GM19455 (cell line): ENCODE results near the gene KLHL21.
"Not testable (repeated sequence)": the region's sequence is repeated elsewhere in the genome, so short reads cannot be mapped to it uniquely, and the experiment has no call there.

Experiments
- ATAC-seq: cut with Tn5 transposase; IDR thresholded peaks from one replicate; pipeline ENCODE4 v1.9.1; 2021; ENCODE audit not compliant: unreplicated experiment

The KLHL21 gene

DNA sequence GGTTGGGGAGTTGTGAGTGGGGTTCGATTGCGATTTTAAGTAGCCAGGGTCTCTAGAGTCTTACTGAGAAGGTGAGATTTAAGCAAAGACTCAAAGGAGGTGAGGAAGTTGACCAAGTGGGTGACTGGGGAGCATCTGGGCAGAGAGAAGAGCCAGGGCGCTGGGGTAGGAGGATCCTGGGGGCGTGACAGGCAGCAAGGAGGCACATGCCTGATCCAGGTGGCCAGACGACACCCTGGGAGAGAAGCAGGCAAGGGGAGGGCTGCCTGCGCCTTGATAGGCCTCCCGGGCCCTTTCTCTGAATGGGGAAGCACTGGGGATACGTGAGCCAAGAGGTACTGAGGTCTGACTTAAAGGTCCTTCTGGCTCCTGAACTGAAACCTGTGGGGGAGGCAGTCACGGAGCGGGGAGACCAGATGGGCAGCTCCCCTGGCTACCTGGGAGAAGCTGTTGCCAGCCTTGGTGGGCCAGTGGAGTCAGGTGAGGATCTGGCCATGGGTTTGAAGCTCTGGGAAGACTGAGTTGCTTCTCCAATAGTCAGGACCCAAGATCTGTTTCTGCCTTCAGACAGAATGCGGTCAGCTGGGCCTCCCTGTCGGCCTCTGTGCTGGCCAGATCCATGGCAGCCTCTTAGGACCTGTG is 17.5 kb downstream of the KLHL21 start:
- no peak for ATAC-seq

DNA sequence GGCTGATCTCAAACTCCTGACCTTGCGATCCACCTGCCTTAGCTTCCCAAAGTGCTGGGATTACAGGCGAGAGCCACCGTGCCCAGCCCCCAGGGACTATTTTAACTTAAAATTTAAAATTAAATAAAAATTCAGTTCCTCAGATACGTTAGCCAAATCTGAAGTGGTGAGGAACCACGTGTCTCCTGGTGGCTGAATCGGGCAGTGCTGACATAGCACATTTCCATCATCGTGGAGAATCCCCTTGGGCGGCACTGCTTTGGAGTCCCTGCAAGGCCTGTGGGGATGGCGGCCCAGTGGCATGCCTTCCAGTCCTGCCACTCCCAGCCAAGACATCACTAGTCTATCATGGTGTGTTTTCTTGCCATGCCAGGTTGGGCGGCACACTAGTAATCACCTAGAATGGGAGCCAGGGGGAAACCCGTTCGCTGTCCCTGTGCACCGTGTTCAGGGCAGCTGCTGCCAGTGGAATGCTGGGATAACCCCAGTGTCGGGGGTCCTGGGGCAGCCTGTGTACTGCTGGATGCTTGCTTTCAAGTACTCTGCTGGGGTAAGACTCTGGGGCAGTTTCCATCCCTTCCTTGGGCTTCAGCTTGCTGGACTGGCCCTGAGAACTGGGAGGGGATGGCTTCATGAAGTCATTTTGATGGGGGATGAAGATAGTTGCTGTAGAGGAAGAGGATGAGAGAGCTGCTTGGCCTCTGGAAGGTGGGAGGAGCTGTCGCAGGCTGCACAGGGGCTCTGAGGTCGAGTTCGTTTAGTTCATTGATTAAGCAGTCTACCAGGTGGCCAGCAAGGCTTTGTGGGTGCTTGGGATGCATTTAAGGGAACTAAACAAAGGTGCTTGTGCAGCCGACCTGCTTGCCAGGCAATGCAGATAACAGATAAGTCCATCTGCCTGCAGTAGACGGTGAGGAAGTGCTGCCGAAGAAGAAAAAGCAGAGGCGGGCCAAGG is 18.3 kb downstream of the KLHL21 start:
- no peak for ATAC-seq

DNA sequence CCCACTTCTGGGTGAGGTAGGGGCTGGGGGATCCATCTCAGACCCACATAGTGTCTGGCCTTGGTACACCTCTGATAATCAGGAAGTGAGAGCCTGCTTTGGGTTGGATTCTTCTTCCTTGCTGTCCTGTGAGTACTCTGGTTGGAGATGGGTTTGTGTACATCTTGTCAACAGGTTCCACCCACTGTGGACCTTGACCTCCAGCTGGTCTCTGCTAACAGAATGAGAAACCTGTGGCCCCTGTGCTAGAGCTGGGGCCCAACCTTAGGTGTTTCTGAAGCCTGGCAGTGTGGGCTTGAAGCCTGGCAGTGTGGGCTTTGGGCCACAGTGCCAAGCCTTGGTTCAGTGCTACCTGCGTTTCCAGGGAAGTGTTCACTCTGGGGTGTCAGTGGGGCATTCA is 20.3 kb downstream of the KLHL21 start:
- no peak for ATAC-seq

DNA sequence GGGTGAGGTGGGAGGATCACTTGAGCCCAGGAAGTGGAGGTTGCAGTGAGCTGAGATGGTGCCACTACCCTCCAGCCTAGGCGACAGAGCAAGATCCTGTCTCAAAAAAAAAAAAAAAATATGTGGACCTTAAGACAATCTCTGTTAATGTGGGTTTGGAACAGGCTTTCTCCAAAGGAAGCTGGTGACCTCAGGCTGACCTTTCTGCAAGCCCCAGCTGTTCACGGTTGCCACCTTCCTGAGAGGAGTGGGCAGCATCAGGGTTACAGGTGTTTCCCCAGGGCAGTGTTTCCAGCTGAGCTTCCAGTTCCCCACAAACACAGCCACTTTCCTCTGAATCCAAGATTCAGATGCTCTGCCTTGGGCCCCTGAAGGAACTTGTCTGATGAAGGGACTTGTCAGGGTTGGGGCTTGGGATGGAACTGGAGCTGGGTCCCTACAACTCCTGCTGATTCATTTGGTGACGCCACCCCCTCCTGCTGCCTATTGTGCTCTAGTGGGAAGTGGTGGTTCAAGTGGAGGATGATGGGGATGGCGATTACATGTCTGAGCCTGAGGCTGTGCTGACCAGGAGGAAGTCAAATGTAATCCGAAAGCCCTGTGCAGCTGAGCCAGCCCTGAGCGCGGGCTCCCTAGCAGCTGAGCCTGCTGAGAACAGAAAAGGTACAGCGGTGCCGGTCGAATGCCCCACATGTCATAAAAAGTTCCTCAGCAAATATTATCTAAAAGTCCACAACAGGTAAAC is 20.9 kb downstream of the KLHL21 start:
- no peak for ATAC-seq

DNA sequence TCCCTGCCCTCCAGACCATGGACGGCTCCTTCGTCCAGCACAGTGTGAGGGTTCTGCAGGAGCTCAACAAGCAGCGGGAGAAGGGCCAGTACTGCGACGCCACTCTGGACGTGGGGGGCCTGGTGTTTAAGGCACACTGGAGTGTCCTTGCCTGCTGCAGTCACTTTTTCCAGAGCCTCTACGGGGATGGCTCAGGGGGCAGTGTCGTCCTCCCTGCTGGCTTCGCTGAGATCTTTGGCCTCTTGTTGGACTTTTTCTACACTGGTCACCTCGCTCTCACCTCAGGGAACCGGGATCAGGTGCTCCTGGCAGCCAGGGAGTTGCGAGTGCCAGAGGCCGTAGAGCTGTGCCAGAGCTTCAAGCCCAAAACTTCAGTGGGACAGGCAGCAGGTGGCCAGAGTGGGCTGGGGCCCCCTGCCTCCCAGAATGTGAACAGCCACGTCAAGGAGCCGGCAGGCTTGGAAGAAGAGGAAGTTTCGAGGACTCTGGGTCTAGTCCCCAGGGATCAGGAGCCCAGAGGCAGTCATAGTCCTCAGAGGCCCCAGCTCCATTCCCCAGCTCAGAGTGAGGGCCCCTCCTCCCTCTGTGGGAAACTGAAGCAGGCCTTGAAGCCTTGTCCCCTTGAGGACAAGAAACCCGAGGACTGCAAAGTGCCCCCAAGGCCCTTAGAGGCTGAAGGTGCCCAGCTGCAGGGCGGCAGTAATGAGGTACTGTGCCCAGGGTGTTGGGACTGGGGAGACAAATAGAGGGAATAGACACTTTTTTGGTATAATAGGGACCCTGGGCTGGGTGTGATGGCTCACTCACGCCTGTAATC is 21.9 kb downstream of the KLHL21 start:
- ATAC-seq, result no peak

DNA sequence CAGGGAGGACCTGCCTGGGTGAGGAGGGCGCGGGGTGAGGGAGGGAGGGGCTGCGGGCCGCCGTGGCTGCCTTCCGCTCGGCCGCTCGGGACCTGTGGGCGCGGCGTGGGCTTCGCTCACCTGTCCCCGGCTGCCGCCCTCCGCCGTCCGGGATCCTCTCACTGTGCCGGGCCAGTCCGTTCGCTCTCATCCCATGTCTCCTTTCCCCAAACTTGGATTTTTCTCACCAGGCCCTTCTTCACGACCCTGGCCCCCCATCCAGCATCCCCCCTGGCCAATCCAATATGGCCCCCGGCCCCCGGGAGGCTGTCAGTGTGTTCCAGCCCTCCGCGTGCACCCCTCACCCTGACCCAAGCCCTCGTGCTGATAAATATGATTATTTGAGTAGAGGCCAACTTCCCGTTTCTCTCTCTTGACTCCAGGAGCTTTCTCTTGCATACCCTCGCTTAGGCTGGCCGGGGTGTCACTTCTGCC is 22.5 kb downstream of the KLHL21 start:
- ATAC-seq, result peak; percentile 40

DNA sequence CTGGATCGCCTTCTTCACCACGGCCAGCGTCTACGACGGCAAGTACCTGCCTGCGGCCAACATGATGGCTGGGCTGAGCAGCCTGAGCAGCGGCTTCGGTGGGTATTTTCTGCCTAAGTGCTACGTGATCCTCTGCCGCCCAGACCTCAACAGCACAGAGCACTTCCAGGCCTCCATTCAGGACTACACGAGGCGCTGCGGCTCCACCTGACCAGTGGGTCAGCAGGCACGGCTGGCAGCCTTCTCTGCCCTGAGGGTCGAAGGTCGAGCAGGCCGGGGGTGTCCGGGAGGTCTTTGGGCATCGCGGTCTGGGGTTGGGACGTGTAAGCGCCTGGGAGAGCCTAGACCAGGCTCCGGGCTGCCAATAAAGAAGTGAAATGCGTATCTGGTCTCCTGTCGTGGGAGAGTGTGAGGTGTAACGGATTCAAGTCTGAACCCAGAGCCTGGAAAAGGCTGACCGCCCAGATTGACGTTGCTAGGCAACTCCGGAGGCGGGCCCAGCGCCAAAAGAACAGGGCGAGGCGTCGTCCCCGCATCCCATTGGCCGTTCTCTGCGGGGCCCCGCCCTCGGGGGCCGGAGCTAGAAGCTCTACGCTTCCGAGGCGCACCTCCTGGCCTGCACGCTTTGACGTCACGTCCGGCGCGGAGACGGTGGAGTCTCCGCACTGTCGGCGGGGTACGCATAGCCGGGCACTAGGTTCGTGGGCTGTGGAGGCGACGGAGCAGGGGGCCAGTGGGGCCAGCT is 23.1 kb downstream of the KLHL21 start, which contains the start of gene ZBTB48:
ZBTB48 (plus strand) TSS at position 621 of the 745 bp plus-strand sequence. CDS start 616 bp downstream, outside the sequence.
- ATAC-seq, result peak; percentile 96

DNA sequence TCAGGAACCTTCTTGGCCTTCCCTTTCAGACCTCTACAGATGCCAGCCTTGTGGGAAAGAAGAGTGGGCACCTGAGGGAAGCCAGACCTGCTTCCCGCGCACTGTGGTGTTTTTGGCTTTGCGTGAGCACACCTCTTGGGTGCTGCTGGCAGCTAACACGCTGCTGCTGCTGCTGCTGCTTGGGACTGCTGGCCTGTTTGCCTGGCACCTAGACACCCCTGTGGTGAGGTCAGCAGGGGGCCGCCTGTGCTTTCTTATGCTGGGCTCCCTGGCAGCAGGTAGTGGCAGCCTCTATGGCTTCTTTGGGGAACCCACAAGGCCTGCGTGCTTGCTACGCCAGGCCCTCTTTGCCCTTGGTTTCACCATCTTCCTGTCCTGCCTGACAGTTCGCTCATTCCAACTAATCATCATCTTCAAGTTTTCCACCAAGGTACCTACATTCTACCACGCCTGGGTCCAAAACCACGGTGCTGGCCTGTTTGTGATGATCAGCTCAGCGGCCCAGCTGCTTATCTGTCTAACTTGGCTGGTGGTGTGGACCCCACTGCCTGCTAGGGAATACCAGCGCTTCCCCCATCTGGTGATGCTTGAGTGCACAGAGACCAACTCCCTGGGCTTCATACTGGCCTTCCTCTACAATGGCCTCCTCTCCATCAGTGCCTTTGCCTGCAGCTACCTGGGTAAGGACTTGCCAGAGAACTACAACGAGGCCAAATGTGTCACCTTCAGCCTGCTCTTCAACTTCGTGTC is 23.9 kb downstream of the KLHL21 start:
- ATAC-seq, result no peak

DNA sequence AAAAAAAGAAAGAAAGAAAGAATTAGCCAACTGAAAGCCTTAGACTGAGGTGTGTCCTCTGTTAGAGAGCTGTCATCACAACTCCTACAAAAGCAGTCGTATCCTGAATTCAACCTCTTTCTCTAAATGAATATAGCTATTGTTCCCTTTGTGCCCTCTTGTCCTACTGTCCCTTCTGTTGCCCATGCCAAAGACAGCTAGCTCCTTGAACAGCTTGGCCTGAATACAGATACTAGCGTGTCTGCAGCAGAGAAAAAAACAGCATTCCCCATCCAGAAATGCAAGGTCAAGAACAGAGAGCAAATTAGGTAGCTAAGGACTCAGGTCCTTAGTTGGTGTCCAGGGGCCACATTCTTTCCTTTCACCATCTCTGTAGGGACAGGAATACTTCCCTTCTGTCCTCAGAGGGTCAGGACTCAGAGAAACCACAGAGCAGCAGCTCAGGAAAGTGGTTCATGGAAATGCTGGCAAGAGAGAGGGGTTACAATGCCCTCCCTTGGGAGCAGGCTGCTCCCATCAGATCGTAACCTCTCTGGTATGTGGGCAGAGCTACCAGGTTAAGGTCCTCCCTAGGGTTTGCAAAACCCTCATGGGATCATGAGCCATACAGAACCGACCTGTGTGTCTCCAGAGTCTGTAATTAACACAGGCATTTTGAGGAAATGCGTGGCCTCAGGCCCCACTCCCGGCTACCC is 24.7 kb downstream of the KLHL21 start:
- ATAC-seq, result no peak

DNA sequence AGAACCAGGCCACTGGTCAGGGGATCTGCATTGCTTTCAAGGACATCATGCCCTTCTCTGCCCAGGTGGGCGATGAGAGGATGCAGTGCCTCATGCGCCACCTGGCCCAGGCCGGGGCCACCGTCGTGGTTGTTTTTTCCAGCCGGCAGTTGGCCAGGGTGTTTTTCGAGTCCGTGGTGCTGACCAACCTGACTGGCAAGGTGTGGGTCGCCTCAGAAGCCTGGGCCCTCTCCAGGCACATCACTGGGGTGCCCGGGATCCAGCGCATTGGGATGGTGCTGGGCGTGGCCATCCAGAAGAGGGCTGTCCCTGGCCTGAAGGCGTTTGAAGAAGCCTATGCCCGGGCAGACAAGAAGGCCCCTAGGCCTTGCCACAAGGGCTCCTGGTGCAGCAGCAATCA is 27.9 kb downstream of the KLHL21 start:
- no peak for ATAC-seq

DNA sequence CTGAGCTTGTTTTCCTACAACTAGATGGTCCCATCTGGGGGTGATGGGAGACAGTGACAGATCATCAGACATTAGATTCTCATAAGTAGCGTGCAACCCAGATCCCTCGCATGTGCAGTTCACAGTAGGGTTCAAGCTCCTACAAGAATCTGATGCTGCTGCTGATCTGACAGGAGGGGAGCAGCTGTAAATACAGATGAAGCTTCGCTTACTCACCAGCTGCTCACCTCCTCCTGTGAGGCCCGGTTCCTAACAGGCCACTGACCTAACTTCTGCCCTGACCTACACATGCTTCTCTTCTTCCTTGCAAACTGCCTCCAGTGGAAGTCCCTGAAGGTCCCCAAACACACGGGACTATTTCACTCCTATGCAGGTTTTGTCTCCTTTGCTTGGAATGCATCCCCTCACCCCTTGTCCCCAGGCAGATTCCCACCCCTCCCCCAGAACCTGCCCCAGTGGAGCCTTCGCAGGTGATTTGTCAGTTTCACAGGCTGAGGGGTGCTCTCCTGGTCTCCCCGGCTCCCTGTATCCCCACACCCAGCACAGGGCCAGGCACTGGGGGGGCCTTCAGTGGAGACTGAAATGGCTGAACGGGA is 28.5 kb downstream of the KLHL21 start:
- no peak for ATAC-seq

DNA sequence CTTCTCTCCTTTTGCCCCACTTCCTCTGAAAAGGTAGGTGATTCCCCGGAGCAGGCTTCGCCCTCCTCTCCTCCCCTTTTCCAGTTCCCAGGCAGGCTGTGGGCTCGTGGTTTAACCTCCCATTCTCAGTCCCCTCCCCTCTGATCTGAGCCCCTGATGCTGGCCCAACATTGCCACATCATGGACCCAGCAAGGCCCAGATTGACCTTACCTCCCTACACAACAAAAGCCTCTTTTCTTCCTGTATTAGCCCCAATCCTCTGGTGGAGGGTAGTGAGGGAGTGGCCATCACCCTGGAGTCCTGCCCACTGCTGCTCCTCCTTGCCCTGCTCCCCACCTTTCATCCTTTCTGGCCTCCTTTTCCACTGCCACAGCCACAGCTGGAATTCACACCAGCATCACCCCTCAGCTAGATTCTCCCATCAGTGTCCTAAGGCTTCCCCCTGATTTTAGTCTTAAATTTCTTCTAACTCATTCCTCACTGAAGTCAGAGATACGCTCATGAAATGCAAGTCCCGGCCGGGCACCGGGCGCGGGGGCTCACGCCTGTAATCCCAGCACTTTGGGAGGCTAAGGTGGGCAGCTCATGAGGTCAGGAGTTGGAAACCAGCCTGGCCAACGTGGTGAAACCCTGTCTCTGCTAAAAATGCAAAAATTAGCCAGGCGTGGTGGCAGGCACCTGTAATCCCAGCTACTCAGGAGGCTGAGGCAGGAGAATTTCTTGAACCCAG is 29.9 kb downstream of the KLHL21 start:
- ATAC-seq, result no peak

DNA sequence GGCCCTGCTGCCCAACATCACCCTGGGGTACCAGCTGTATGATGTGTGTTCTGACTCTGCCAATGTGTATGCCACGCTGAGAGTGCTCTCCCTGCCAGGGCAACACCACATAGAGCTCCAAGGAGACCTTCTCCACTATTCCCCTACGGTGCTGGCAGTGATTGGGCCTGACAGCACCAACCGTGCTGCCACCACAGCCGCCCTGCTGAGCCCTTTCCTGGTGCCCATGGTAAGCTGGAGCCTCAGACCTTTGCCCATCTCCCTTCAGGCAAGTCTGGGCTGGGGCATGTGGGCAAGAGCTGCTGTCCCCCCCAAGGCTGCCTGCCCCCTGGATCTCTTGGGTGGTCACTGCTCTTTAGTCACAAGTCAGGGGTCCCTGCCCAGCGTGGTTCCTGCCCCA is 31.7 kb downstream of the KLHL21 start:
- ATAC-seq, result no peak

DNA sequence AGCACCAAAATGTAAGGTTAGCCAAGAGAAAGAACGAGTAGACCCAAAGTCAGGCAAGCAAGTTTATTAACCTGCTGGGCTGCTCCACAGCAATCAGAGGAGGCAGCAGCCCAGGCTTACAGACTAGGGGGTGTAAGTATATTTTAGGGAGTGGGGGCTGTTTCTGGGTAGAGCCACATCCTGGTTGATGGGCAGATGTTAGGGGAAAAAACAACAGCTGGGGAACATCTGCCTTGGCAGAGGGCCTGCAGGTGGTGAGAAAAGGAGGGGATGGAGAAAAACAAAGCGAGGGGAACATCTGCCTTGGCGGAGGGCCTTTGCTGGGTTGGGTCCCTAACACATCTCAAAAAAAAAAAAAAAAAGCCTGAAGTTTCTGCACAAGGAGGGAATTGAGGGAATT is 32.6 kb downstream of the KLHL21 start:
- ATAC-seq, result no peak

DNA sequence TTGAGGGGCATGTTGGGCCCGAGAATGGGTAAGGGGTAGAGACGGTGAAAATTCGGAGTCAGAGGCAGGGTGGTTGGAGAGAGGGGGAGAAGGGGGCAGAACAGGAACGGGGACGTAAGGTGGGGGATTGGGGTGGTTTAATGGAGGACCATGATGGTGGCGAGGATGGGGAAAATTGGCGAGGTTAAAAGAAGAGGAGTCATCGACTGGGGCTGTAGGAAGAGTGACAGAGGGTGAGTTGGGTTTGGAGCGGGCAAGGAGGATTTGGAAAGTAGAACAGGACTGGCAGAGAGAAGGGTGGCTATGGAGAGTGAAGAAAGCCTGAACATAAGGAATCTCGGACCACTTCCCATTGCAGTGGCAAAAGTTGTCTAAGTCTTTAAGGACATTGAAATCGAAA is 33.6 kb downstream of the KLHL21 start:
- no peak for ATAC-seq

DNA sequence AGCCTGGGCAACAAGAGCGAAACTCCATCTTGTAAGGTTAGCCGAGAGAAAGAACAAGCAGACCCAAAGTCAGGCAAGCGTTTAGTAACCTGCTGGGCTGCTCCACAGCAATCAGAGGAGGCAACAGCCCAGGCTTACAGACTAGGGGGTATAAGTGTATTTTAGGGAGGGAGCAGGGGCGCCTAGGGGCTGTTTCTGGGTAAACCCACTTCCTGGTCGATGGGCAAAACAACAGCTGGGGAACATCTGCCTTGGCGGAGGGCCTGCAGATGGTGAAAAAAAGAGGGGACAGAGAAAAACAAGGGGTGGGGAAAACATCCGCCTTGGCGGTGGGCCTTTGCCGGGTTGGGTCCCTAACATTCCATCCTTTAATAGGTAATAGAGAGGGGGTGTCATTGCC is 42.4 kb downstream of the KLHL21 start:
- ATAC-seq, result no peak

DNA sequence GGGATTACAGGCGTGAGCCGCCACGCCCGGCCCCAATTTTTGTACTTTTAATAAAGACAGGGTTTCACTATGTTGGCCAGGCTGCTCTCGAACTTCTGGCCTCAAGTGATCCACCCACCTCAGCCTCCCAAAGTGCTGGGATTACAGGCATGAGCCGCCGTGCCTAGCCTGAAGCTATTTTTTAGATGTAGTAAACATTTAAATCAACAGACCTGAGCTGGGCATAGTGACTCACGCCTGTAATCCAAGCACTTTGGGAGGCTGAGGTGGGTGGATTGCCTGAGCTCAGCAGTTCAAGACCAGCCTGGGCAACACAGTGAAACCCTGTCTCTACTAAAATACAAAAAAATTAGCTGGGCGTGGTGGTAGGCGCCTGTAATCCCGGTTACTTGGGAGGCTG is 43.5 kb downstream of the KLHL21 start:
- ATAC-seq, result not testable (repeated sequence)
